ENCODE measurements around the gene AQP10. TPM values are rescaled to one million over a fixed set of nuclear protein-coding genes. Genes with fewer than 3 reads are reported as not detected.
A peak's percentile ranks its signal among the peaks of the same experiment; 100 is the strongest.

The AQP10 gene
- total and polyA plus RNA-seq, 9 of the 15 experiments (the other 6 are each of a cell fraction or from before 2014, with no cell fraction given), result 0.37 to 9.7 (median 1.9) TPM

GRCh38 chr1:154324669-154325582 is 4.0 kb downstream of the AQP10 start, which contains the start of gene ATP8B2 (continued):
- TF ChIP-seq ZBTB40 (IDR thresholded peaks at IDR 0.05) (peak; percentile 29; the same call in 1 of the 2 replicates), ZBTB40 (CRISPR knock-in tag; IDR thresholded peaks at IDR 0.05) (no peak), NCOA1 (IDR thresholded peaks at IDR 0.05; ENCODE audit: low read depth) (0 out of 2 replicates have a peak, but pooled peaks have one; percentile 25), CTBP1 (IDR thresholded peaks at IDR 0.05; ENCODE audit: borderline replicate concordance) (peak; percentile 93), ZFPM2 (CRISPR knock-in tag; IDR thresholded peaks at IDR 0.05) (no peak), MTA3 (IDR thresholded peaks at IDR 0.05; ENCODE audit: borderline replicate concordance) (0 out of 2 replicates have a peak, but pooled peaks have one; percentile 47), MYNN (IDR thresholded peaks at IDR 0.05) (peak; percentile 85), MYNN (CRISPR knock-in tag; IDR thresholded peaks at IDR 0.05) (no peak)
